Measurements from ENCODE around the gene RABGAP1L.

- TF ChIP-seq EZH2 (IDR thresholded peaks at IDR 0.05) (no peak), POLR2AphosphoS5 (IDR thresholded peaks at IDR 0.05; ENCODE audit: borderline replicate concordance, low read depth, low read length) (no peak)
Observed at GRCh38 chr1:174131032-174131638, 28.2 kb upstream of the RABGAP1L start.
